RWPE2 (cell line): ENCODE data around the gene NRG3.

Experiments used
- ATAC-seq: fragments of 200-7000 bp; cut with Tn5 transposase; 3 replicates; pipeline ENCODE4 v1.9.1; 2021; ENCODE audit warnings: low read depth
- DNase-seq: peaks from one replicate; pipeline ENCODE4 v3.0.0-alpha.2; 2020; ENCODE audit warnings: low spot score
- H3K27ac ChIP-seq: fragments of 450-650 bp; 2 replicates; pipeline ENCODE4 v1.5.1; 2017; ENCODE audit warnings: mild to moderate bottlenecking; ENCODE audit not compliant: poor library complexity, severe bottlenecking
- H3K27me3 ChIP-seq: fragments of 250-450 bp; sonication (Bioruptor Pico); 2 replicates; pipeline ENCODE4 v1.5.1; 2021; ENCODE audit warnings: mild to moderate bottlenecking, moderate library complexity; ENCODE audit not compliant: insufficient read depth, poor library complexity, severe bottlenecking
- H3K36me3 ChIP-seq: fragments of 250-450 bp; sonication (Bioruptor Pico); 2 replicates; pipeline ENCODE4 v1.5.1; 2020; ENCODE audit warnings: low read depth, mild to moderate bottlenecking, moderate library complexity
- H3K4me1 ChIP-seq: fragments of 250-450 bp; sonication (Bioruptor Pico); 2 replicates; pipeline ENCODE4 v1.5.1; 2021; ENCODE audit warnings: mild to moderate bottlenecking, moderate library complexity; ENCODE audit not compliant: insufficient read depth, poor library complexity, severe bottlenecking
- H3K4me3 ChIP-seq: fragments of 250-450 bp; sonication (Bioruptor Pico); 2 replicates; pipeline ENCODE4 v1.5.1; 2021; ENCODE audit warnings: mild to moderate bottlenecking, moderate library complexity; ENCODE audit not compliant: severe bottlenecking
- H3K9me3 ChIP-seq: fragments of 250-450 bp; sonication (Bioruptor Pico); 2 replicates; pipeline ENCODE4 v1.5.1; 2021; ENCODE audit warnings: mild to moderate bottlenecking, moderate library complexity; ENCODE audit not compliant: severe bottlenecking
- TF ChIP-seq, protein P1 (sequence below): fragments of 450-650 bp; IDR thresholded peaks from one replicate; pipeline ENCODE4 v1.5.1; 2017; ENCODE audit warnings: mild to moderate bottlenecking, moderate library complexity; ENCODE audit not compliant: poor library complexity, severe bottlenecking

NRG3 gene

DNA sequence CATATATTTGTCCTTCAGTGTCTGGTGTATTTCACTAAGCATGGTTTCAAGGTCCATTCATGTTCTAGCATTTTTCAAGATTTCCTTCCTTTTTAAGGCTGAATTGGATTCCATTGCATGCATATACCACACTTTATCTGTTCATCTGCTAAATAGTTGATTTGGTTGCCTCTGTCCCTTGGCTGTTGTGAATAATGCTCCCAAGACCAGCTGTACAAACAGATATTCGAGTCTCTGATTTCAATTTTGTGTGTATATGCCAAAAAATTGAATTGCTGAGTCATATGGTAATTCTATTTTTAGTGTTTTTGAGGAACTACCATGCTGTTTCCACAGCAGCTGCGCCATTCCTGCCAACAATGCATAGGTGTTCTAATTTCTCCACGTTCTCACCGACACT, 216.4 kb downstream of the NRG3 start:
- H3K4me3 ChIP-seq, result no peak overlapping the region
- DNase-seq (no peak), ATAC-seq (no peak)
- H3K27ac ChIP-seq, result no peak overlapping the region
- H3K27me3 ChIP-seq, result no peaks in the 10 kb centered on the region
- H3K4me1 ChIP-seq, result no peaks in the 10 kb centered on the region
- no peaks in the 10 kb centered on the region for H3K9me3 ChIP-seq
- TF ChIP-seq, protein P1, sequence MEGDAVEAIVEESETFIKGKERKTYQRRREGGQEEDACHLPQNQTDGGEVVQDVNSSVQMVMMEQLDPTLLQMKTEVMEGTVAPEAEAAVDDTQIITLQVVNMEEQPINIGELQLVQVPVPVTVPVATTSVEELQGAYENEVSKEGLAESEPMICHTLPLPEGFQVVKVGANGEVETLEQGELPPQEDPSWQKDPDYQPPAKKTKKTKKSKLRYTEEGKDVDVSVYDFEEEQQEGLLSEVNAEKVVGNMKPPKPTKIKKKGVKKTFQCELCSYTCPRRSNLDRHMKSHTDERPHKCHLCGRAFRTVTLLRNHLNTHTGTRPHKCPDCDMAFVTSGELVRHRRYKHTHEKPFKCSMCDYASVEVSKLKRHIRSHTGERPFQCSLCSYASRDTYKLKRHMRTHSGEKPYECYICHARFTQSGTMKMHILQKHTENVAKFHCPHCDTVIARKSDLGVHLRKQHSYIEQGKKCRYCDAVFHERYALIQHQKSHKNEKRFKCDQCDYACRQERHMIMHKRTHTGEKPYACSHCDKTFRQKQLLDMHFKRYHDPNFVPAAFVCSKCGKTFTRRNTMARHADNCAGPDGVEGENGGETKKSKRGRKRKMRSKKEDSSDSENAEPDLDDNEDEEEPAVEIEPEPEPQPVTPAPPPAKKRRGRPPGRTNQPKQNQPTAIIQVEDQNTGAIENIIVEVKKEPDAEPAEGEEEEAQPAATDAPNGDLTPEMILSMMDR, result no peak
- H3K36me3 ChIP-seq, result no peaks in the 10 kb centered on the region

DNA sequence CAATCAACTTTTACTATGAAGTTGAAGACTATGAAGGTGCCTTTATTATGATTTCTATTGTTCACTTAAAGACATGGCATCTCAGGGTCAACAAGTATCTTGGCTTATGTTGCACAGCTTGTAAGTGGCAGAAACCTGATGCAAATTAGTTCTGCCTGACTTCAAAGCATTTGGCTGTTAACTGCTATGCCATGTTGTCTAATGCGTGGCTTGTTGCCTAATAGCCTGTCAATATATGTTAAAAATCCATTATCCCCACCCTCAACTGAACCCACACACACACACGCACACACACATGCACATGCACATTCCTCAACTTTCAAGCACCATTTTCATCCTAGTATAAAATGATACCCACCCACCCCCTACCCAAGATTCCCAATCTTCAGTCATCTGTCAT, 217.1 kb downstream of the NRG3 start:
- Histone ChIP-seq H3K4me3 (no peak overlapping the region), H3K9me3 (no peaks in the 10 kb centered on the region), H3K27me3 (no peaks in the 10 kb centered on the region), H3K36me3 (no peaks in the 10 kb centered on the region), H3K4me1 (no peaks in the 10 kb centered on the region), H3K27ac (no peak overlapping the region)
- DNase-seq (no peak), ATAC-seq (no peak)
- TF ChIP-seq, protein P1, result no peak

DNA sequence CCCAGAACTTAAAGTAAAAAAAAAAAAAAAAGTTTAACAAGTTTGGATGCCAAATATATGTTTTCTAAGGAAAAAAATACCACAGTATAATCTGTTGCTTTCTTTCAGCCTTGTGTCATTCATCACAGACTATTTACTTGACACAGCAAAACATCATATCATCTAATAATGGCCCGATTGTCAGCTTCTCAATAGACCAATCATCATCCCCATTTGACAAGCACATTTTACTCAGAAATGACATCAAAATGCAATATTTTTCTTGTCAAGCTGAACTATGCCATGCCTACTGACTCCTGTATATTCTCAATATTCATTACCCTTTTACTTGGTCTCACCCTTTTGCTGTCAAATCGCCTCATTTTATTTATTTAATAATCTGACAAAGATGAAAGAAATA, 249.7 kb downstream of the NRG3 start:
- H3K27me3 ChIP-seq, result no peaks in the 10 kb centered on the region
- H3K27ac ChIP-seq, result no peak overlapping the region
- H3K4me3 ChIP-seq, result no peak overlapping the region
- H3K36me3 ChIP-seq, result no peaks in the 10 kb centered on the region
- TF ChIP-seq, protein P1, result no peak
- no peak for DNase-seq
- no peaks in the 10 kb centered on the region for H3K9me3 ChIP-seq
- H3K4me1 ChIP-seq, result no peaks in the 10 kb centered on the region
- no peak for ATAC-seq

DNA sequence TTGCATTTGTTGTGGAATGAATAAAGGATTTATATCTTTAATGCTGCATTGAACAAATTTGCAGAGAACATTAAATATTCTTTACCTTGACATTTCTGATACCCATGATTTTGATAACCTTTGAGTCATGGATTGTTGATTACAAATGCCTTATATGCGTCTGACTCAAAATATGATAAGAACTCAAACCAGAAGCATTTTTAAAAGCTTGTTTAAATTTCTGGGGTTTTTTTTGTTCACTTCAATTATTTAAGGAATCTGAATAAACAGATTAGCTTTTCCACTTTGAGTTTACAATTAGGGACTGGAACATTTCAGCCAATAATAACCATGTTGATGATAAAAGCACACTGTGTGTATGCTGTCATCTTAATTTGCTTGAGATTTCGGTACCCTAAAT, 253.5 kb downstream of the NRG3 start:
- H3K27ac ChIP-seq, result no peak overlapping the region
- no peaks in the 10 kb centered on the region for H3K27me3 ChIP-seq
- no peaks in the 10 kb centered on the region for H3K36me3 ChIP-seq
- no peaks in the 10 kb centered on the region for H3K4me1 ChIP-seq
- H3K4me3 ChIP-seq, result no peak overlapping the region
- H3K9me3 ChIP-seq, result no peaks in the 10 kb centered on the region
- no peak for DNase-seq
- TF ChIP-seq, protein P1, result no peak
- ATAC-seq, result no peak

DNA sequence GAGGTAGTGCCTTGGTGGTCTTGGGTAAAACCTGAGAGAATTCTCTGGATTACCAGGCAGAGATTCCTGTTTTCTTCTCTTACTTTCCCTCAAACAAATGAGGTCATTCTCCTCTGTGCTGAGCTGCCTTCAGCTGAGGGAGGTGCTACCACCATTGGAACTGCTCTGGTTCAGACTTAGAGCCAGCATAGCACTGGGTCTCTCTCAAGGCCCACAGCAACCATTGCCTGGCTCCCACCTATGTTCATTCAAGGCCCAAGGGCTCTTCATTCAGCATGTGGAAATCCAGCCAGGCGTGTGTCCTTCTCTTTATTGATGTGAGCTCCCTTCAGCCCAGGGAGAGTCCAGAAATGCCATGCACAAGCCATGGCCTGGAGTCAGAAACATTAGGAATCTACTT, 261.1 kb downstream of the NRG3 start:
- Histone ChIP-seq H3K9me3 (no peaks in the 10 kb centered on the region), H3K4me3 (no peak overlapping the region), H3K27me3 (no peaks in the 10 kb centered on the region), H3K4me1 (no peaks in the 10 kb centered on the region), H3K36me3 (no peaks in the 10 kb centered on the region), H3K27ac (no peak overlapping the region)
- ATAC-seq, result no peak
- TF ChIP-seq, protein P1, result no peak
- DNase-seq, result no peak
